GM23338 (cell line): ENCODE results near the gene GNA15. TPM values are rescaled to one million over a fixed set of nuclear protein-coding genes. Genes with fewer than 3 reads are reported as not detected.

Experiments
- ATAC-seq: fragments of 200-7000 bp; cut with Tn5 transposase; 3 replicates; pipeline ENCODE4 v1.9.1; 2020
- DNase-seq: peaks from one replicate; pipeline ENCODE4 v3.0.0-alpha.2; 2015; ENCODE audit warnings: low spot score
- H2AFZ ChIP-seq: fragments of 200-600 bp; sonication (generic); 2 replicates; pipeline ENCODE4 v1.8.0; 2016; ENCODE audit warnings: antibody characterized with exemption, mild to moderate bottlenecking, moderate library complexity
- H3F3A ChIP-seq: fragments of 200-600 bp; sonication (generic); replicated peaks from 2 replicates; pipeline ENCODE4 v1.8.0; 2017; ENCODE audit warnings: antibody characterized with exemption, mixed run types, low read depth
- H3K27ac ChIP-seq: fragments of 200-600 bp; sonication (generic); 2 replicates; pipeline ENCODE4 v1.6.1; 2016; ENCODE audit warnings: low read depth
- H3K27me3 ChIP-seq: fragments of 200-600 bp; sonication (generic); 2 replicates; pipeline ENCODE4 v1.8.0; 2016; ENCODE audit warnings: mild to moderate bottlenecking, mixed run types, moderate library complexity; ENCODE audit not compliant: insufficient read depth
- H3K36me3 ChIP-seq: fragments of 200-600 bp; sonication (generic); 2 replicates; pipeline ENCODE4 v1.8.0; 2016; ENCODE audit warnings: mild to moderate bottlenecking; ENCODE audit not compliant: insufficient read depth
- H3K4me1 ChIP-seq: fragments of 200-600 bp; sonication (generic); 2 replicates; pipeline ENCODE4 v1.8.0; 2016; ENCODE audit warnings: mild to moderate bottlenecking, moderate library complexity; ENCODE audit not compliant: insufficient read depth
- H3K4me2 ChIP-seq: fragments of 200-600 bp; sonication (generic); 2 replicates; pipeline ENCODE4 v1.7.1; 2017; ENCODE audit warnings: mixed run types
- H3K4me3 ChIP-seq: fragments of 200-600 bp; sonication (generic); 2 replicates; pipeline ENCODE4 v1.6.1; 2016; ENCODE audit warnings: mixed run types
- H3K79me2 ChIP-seq: fragments of 200-600 bp; sonication (generic); replicated peaks from 2 replicates; pipeline ENCODE4 v1.8.0; 2017; ENCODE audit warnings: mild to moderate bottlenecking; ENCODE audit not compliant: insufficient read depth
- H3K9me2 ChIP-seq: fragments of 200-600 bp; sonication (generic); 2 replicates; pipeline ENCODE4 v1.8.0; 2017; ENCODE audit not compliant: insufficient read depth
- H4K20me1 ChIP-seq: fragments of 200-600 bp; sonication (generic); replicated peaks from 2 replicates; pipeline ENCODE4 v1.8.0; 2017; ENCODE audit warnings: mild to moderate bottlenecking; ENCODE audit not compliant: insufficient read depth
- H3K27ac Mint-ChIP-seq: 2 replicates; pipeline ENCODE4 v1.8.0; 2020; ENCODE audit warnings: inconsistent platforms, mild to moderate bottlenecking, moderate library complexity, mixed read lengths
- H3K27me3 Mint-ChIP-seq: 3 replicates; pipeline ENCODE4 v1.8.0; 2022; ENCODE audit warnings: low read depth, mild to moderate bottlenecking, moderate library complexity, mixed read lengths, inconsistent platforms; ENCODE audit not compliant: insufficient read depth, poor library complexity
- H3K36me3 Mint-ChIP-seq: 3 replicates; pipeline ENCODE4 v1.8.0; 2021; ENCODE audit warnings: low read depth, mild to moderate bottlenecking, inconsistent platforms, moderate library complexity, mixed read lengths
- H3K4me1 Mint-ChIP-seq: 3 replicates; pipeline ENCODE4 v1.8.0; 2020; ENCODE audit warnings: mild to moderate bottlenecking, inconsistent platforms, mixed read lengths
- H3K4me3 Mint-ChIP-seq: 3 replicates; pipeline ENCODE4 v1.8.0; 2021; ENCODE audit warnings: moderate library complexity, mild to moderate bottlenecking, inconsistent platforms, mixed read lengths
- H3K9me3 Mint-ChIP-seq: 3 replicates; pipeline ENCODE4 v1.8.0; 2020; ENCODE audit warnings: moderate library complexity, mild to moderate bottlenecking, inconsistent platforms, mixed read lengths
- CREB1 ChIP-seq: fragments of 250-450 bp; sonication (Bioruptor Pico); IDR thresholded peaks from 2 replicates; pipeline ENCODE4 v1.5.0; 2020; ENCODE audit warnings: low read depth, mild to moderate bottlenecking, moderate library complexity
- EZH2 ChIP-seq: fragments of 200-600 bp; sonication (generic); IDR thresholded peaks from one replicate; pipeline ENCODE4 v1.8.0; 2017; ENCODE audit warnings: antibody characterized with exemption, mild to moderate bottlenecking, low read depth; ENCODE audit not compliant: unreplicated experiment
- EZH2phosphoT487 ChIP-seq: fragments of 200-600 bp; sonication (generic); IDR thresholded peaks from one replicate; pipeline ENCODE4 v1.8.1; 2018; ENCODE audit warnings: antibody characterized with exemption; ENCODE audit not compliant: unreplicated experiment
- JUNB ChIP-seq: IDR thresholded peaks from one replicate; pipeline ENCODE4 v1.6.1; 2016; ENCODE audit warnings: antibody characterized with exemption; ENCODE audit not compliant: unreplicated experiment
- NANOG ChIP-seq: IDR thresholded peaks from 2 replicates; pipeline ENCODE4 v1.6.1; 2016; ENCODE audit warnings: antibody characterized with exemption, borderline replicate concordance
- STAT1 ChIP-seq: IDR thresholded peaks from one replicate; pipeline ENCODE4 v1.6.1; 2016; ENCODE audit warnings: antibody characterized with exemption; ENCODE audit not compliant: unreplicated experiment
- ZNF114 ChIP-seq: fragments of 250-450 bp; sonication (Bioruptor Pico); IDR thresholded peaks from 2 replicates; pipeline ENCODE4 v1.5.0; 2020; ENCODE audit warnings: mild to moderate bottlenecking, moderate library complexity
- ZNF331 ChIP-seq: fragments of 250-450 bp; sonication (Bioruptor Pico); IDR thresholded peaks from 2 replicates; pipeline ENCODE4 v1.5.0; 2020; ENCODE audit warnings: low read depth, mild to moderate bottlenecking, moderate library complexity
- polyA plus RNA-seq: library from polyadenylated mRNA; unstranded; fragments of >200 nt; fragmentation: Nextera tagmentation; extraction: Ambion mirVana; gene quantifications from 2 replicates; pipeline ENCODE4 v1.2.1, GENCODE V29; 2016
- total RNA-seq: library from RNA; depleted of rRNA; stranded (reverse); fragments of >200 nt; shearing (Covaris generic); gene quantifications from 2 replicates; pipeline ENCODE4 v1.2.3, GENCODE V29; 2014
- TF ChIP-seq, protein P1 (sequence below): IDR thresholded peaks from one replicate; pipeline ENCODE4 v1.6.1; 2018; ENCODE audit warnings: antibody characterized with exemption; ENCODE audit not compliant: unreplicated experiment
- TF ChIP-seq, protein P2 (sequence below): fragments of 250-450 bp; sonication (Bioruptor Pico); IDR thresholded peaks from 2 replicates; pipeline ENCODE4 v1.5.0; 2020; ENCODE audit warnings: mild to moderate bottlenecking, moderate library complexity

The GNA15 gene
- total and polyA plus RNA-seq, 2 experiments from 2014 or later: 0.14 to 0.31 TPM

DNA sequence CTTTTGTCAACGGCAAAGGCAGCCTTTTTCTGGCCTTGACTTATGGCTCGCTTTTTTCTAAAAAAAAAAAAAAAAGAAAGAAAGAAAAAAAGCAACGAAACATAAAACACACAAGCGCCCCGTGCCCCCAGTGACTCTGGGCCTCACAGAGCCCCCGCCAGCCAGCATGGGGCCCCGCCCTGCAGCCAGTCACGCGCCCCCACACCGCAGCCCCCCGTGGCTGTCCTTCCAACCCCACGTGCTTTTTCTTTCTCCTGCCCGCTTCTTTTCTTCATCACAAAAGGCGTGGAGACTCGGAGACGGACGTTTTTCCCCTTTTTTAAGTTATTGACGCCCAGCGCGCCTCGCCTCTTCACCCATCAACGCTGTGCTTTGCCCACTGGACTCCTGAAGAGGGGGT is 14.4 kb upstream of the GNA15 start (continued):
- TF ChIP-seq, protein P1, sequence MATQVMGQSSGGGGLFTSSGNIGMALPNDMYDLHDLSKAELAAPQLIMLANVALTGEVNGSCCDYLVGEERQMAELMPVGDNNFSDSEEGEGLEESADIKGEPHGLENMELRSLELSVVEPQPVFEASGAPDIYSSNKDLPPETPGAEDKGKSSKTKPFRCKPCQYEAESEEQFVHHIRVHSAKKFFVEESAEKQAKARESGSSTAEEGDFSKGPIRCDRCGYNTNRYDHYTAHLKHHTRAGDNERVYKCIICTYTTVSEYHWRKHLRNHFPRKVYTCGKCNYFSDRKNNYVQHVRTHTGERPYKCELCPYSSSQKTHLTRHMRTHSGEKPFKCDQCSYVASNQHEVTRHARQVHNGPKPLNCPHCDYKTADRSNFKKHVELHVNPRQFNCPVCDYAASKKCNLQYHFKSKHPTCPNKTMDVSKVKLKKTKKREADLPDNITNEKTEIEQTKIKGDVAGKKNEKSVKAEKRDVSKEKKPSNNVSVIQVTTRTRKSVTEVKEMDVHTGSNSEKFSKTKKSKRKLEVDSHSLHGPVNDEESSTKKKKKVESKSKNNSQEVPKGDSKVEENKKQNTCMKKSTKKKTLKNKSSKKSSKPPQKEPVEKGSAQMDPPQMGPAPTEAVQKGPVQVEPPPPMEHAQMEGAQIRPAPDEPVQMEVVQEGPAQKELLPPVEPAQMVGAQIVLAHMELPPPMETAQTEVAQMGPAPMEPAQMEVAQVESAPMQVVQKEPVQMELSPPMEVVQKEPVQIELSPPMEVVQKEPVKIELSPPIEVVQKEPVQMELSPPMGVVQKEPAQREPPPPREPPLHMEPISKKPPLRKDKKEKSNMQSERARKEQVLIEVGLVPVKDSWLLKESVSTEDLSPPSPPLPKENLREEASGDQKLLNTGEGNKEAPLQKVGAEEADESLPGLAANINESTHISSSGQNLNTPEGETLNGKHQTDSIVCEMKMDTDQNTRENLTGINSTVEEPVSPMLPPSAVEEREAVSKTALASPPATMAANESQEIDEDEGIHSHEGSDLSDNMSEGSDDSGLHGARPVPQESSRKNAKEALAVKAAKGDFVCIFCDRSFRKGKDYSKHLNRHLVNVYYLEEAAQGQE: no peak
- TF ChIP-seq ZNF114 (CRISPR knock-in tag) (no peak), STAT1 (no peak), EZH2phosphoT487 (no peak), EZH2 (no peak), CREB1 (no peak), NANOG (no peak)

DNA sequence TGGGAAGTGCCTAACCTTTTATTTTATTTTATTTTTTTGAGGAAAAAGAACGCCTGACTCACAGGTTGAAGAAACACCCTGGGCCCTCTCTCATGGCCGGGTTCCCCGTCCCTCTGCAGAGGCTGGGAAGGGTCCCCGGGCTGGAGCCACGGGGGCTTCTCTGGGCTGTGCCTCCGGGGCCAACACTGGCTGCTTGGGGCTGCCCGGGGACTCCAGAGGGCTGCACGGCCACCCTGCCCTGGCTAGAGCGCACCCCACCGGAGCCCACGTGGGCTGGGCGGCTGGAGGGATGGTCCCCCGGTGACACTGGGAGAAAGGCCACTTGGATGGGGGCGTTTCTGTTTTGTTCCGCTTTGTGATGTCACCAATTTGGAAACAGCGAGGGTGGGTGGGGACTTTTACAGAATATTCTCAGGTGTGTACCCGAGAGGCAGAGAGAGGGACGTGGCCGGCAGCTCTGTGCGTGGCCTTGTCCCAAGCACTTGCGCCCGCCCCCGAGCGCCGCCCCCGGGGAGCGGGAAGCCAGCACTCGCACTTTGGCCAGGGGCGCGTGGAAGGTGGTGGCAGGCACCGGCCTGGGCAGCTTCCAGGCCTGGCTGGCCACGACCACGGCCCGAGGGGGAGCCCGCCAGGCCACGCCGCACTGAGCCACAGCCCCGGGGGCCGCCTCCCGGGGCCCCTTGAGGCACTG is 13.9 kb upstream of the GNA15 start:
- no peaks in the 10 kb centered on the region for H3K4me1 Mint-ChIP-seq
- peaks cover 17% of the 10 kb centered on the region for H3K27me3 Mint-ChIP-seq
- no peaks in the 10 kb centered on the region for H3F3A ChIP-seq
- H4K20me1 ChIP-seq: no peaks in the 10 kb centered on the region
- no peak overlapping the region for H2AFZ ChIP-seq
- no peak overlapping the region for H3K27ac Mint-ChIP-seq
- no peaks in the 10 kb centered on the region for H3K4me1 ChIP-seq
- no peaks in the 10 kb centered on the region for H3K36me3 ChIP-seq
- H3K4me3 ChIP-seq: no peak overlapping the region
- H3K4me3 Mint-ChIP-seq: no peak overlapping the region
- no peaks in the 10 kb centered on the region for H3K9me3 Mint-ChIP-seq
- H3K36me3 Mint-ChIP-seq: no peaks in the 10 kb centered on the region
- H3K4me2 ChIP-seq: no peak overlapping the region
- no peaks in the 10 kb centered on the region for H3K9me2 ChIP-seq
- H3K79me2 ChIP-seq: no peaks in the 10 kb centered on the region
- no peaks in the 10 kb centered on the region for H3K27me3 ChIP-seq
- DNase-seq (no peak), ATAC-seq (no peak)
- H3K27ac ChIP-seq: no peak overlapping the region
- TF ChIP-seq, protein P1: no peak
- TF ChIP-seq ZNF114 (CRISPR knock-in tag) (no peak), JUNB (no peak), STAT1 (no peak), CREB1 (no peak), NANOG (no peak), ZNF331 (CRISPR knock-in tag) (no peak), EZH2phosphoT487 (no peak)
- TF ChIP-seq, protein P2, sequence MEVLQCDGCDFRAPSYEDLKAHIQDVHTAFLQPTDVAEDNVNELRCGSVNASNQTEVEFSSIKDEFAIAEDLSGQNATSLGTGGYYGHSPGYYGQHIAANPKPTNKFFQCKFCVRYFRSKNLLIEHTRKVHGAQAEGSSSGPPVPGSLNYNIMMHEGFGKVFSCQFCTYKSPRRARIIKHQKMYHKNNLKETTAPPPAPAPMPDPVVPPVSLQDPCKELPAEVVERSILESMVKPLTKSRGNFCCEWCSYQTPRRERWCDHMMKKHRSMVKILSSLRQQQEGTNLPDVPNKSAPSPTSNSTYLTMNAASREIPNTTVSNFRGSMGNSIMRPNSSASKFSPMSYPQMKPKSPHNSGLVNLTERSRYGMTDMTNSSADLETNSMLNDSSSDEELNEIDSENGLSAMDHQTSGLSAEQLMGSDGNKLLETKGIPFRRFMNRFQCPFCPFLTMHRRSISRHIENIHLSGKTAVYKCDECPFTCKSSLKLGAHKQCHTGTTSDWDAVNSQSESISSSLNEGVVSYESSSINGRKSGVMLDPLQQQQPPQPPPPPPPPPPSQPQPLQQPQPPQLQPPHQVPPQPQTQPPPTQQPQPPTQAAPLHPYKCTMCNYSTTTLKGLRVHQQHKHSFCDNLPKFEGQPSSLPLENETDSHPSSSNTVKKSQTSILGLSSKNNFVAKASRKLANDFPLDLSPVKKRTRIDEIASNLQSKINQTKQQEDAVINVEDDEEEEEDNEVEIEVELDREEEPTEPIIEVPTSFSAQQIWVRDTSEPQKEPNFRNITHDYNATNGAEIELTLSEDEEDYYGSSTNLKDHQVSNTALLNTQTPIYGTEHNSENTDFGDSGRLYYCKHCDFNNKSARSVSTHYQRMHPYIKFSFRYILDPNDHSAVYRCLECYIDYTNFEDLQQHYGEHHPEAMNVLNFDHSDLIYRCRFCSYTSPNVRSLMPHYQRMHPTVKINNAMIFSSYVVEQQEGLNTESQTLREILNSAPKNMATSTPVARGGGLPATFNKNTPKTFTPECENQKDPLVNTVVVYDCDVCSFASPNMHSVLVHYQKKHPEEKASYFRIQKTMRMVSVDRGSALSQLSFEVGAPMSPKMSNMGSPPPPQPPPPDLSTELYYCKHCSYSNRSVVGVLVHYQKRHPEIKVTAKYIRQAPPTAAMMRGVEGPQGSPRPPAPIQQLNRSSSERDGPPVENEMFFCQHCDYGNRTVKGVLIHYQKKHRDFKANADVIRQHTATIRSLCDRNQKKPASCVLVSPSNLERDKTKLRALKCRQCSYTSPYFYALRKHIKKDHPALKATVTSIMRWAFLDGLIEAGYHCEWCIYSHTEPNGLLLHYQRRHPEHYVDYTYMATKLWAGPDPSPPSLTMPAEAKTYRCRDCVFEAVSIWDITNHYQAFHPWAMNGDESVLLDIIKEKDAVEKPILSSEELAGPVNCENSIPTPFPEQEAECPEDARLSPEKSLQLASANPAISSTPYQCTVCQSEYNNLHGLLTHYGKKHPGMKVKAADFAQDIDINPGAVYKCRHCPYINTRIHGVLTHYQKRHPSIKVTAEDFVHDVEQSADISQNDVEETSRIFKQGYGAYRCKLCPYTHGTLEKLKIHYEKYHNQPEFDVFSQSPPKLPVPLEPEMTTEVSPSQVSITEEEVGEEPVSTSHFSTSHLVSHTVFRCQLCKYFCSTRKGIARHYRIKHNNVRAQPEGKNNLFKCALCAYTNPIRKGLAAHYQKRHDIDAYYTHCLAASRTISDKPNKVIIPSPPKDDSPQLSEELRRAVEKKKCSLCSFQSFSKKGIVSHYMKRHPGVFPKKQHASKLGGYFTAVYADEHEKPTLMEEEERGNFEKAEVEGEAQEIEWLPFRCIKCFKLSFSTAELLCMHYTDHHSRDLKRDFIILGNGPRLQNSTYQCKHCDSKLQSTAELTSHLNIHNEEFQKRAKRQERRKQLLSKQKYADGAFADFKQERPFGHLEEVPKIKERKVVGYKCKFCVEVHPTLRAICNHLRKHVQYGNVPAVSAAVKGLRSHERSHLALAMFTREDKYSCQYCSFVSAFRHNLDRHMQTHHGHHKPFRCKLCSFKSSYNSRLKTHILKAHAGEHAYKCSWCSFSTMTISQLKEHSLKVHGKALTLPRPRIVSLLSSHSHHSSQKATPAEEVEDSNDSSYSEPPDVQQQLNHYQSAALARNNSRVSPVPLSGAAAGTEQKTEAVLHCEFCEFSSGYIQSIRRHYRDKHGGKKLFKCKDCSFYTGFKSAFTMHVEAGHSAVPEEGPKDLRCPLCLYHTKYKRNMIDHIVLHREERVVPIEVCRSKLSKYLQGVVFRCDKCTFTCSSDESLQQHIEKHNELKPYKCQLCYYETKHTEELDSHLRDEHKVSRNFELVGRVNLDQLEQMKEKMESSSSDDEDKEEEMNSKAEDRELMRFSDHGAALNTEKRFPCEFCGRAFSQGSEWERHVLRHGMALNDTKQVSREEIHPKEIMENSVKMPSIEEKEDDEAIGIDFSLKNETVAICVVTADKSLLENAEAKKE: no peak
